ENCODE measurements around the gene UGT3A2. TPM values are rescaled to one million over a fixed set of nuclear protein-coding genes. Genes with fewer than 3 reads are reported as not detected.

UGT3A2 gene
- total and polyA plus RNA-seq, 2 of the 8 experiments (the other 6 are each of a cell fraction or from before 2014, with no cell fraction given) = 19.4 to 28.8 TPM

GRCh38 chr5:35988529-35988928, 78.2 kb downstream of the UGT3A2 start (continued):
- TF ChIP-seq USF2 (IDR thresholded peaks at IDR 0.05; ENCODE audit: low read length) = no peak
- TF ChIP-seq KDM1A (IDR thresholded peaks at IDR 0.05; ENCODE audit: borderline replicate concordance, low read length) = no peak

All from H1 (cell line).